ENCODE measurements around the gene LDHB. TPM values are rescaled to one million over a fixed set of nuclear protein-coding genes. Genes with fewer than 3 reads are reported as not detected.

The LDHB gene
- total and polyA plus RNA-seq, 9 of the 15 experiments (the other 6 are each of a cell fraction or from before 2014, with no cell fraction given) = 743 to 2,680 (median 968) TPM

DNA sequence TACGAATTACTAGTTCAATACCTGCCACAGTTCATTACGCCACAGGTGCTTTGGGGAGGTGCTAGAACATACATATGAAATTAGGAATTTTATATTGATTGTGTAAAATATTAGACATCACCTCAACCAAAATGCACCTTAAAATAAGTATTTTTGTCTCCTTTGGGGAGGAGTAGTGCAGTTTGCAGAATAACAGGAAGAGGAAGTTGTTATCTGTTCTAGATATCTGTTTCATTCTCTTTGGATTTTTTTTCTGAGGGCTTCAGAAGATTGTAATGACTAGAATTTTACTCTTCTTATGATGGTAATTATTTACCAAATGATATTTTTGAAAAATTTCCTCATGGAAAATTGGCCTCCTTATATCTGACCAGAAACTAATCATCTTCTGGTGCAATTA, 43.1 kb downstream of the LDHB start:
- ATAC-seq (no peak), FAIRE-seq (no peak), DNase-seq (ENCODE audit: extremely low read depth in 1 of 4, low spot score in 3 of 4) (no peak)
- no peak overlapping the region for H3K9ac ChIP-seq (ENCODE audit: insufficient read depth in 1 of 2, low read depth in 2 of 2, low read length in 2 of 2)
- no peak overlapping the region for H3K4me3 ChIP-seq
- H3K27ac ChIP-seq (ENCODE audit: extremely low read depth, low read depth, low read length) = no peak overlapping the region
- no peak overlapping the region for H3K4me2 ChIP-seq (ENCODE audit: insufficient read depth, low read length)
- H4K20me1 ChIP-seq (replicated peaks; ENCODE audit: control insufficient read depth, insufficient read depth, low read length) = no peaks in the 10 kb centered on the region
- no peaks in the 10 kb centered on the region for H3K79me2 ChIP-seq (ENCODE audit: control insufficient read depth, insufficient read depth, low read length)
- ChIA-PET CTCF (ENCODE audit: low intra/inter-chr PET ratio) (no interaction called here), POLR2A (no interaction called here)
- 33% methylated on average over 2 of the region's 2 CpGs for WGBS (ENCODE audit: insufficient coverage, low coverage, missing lambda C conversion rate)
- no peak for TF ChIP-seq ETV1 (tag; conservative IDR thresholded peaks at IDR 0.05; ENCODE audit: low read depth)
- 0 out of 2 replicates have a peak, but pooled peaks have one; percentile 19 for TF ChIP-seq GABPA (tag; conservative IDR thresholded peaks at IDR 0.05; ENCODE audit: low read depth)
- TF ChIP-seq HINFP (tag; conservative IDR thresholded peaks at IDR 0.05; ENCODE audit: low read depth) = no peak
- H3K9me3 ChIP-seq (replicated peaks; ENCODE audit: control insufficient read depth, insufficient read depth, low read depth, low read length) = no peaks in the 10 kb centered on the region
- no peaks in the 10 kb centered on the region for H3K4me1 ChIP-seq (replicated peaks in 1 of 2; ENCODE audit: control insufficient read depth in 2 of 2, insufficient read depth in 2 of 2, low read length in 2 of 2)
- H3K36me3 ChIP-seq (ENCODE audit: control insufficient read depth, insufficient read depth, low read length) = no peaks in the 10 kb centered on the region
- no peaks in the 10 kb centered on the region for H3K9me1 ChIP-seq (ENCODE audit: control insufficient read depth, insufficient read depth, low read length)
- no TSS peak for BruUV-seq (replicated peaks)
- no peaks in the 10 kb centered on the region for H3K27me3 ChIP-seq (ENCODE audit: control insufficient read depth in 2 of 2, insufficient read depth in 2 of 2, low read length in 2 of 2)
- intact Hi-C loops (cut with micrococcal nuclease) (no loop called here), in situ Hi-C loops (cut with MboI) (no loop called here)
- no peak overlapping the region for H2AFZ ChIP-seq (ENCODE audit: low read depth, low read length)

DNA sequence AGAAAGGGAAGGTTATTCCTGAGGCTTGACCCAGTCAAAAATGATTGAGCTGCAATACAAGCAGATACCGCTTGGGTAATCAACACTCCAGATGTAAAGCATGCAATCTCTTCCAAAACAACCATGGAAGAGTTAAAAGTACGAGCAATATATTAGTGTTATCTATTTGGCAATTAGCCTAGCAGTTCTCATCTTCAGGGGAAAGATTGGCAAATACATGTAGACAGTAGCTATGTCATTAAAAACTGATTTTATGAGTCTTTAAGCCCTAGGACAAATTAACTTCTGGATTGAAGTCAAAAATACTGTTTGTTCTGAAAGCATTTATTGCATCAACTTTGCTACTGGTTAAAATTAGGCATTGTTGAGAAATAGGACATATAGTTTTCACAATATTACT, 43.7 kb downstream of the LDHB start:
- in situ Hi-C loops (cut with MboI) = no loop called here
- no peak overlapping the region for H2AFZ ChIP-seq (ENCODE audit: low read depth, low read length)
- FAIRE-seq = no peak
- no peak overlapping the region for H3K27ac ChIP-seq (ENCODE audit: extremely low read depth, low read depth, low read length)
- H3K9me3 ChIP-seq (replicated peaks; ENCODE audit: control insufficient read depth, insufficient read depth, low read depth, low read length) = no peaks in the 10 kb centered on the region
- no peaks in the 10 kb centered on the region for H3K9me1 ChIP-seq (ENCODE audit: control insufficient read depth, insufficient read depth, low read length)
- ChIA-PET POLR2A (no interaction called here), CTCF (ENCODE audit: low intra/inter-chr PET ratio) (no interaction called here)
- H3K27me3 ChIP-seq (ENCODE audit: control insufficient read depth in 2 of 2, insufficient read depth in 2 of 2, low read length in 2 of 2) = no peaks in the 10 kb centered on the region
- H3K9ac ChIP-seq (ENCODE audit: insufficient read depth in 1 of 2, low read depth in 2 of 2, low read length in 2 of 2) = no peak overlapping the region
- H3K79me2 ChIP-seq (ENCODE audit: control insufficient read depth, insufficient read depth, low read length) = no peaks in the 10 kb centered on the region
- DNase-seq (ENCODE audit: extremely low read depth in 1 of 4, low spot score in 3 of 4) = peak in 2 of 4 experiments; percentile 20 to 21
- H3K4me2 ChIP-seq (ENCODE audit: insufficient read depth, low read length) = no peak overlapping the region
- 0 out of 3 replicates have a peak, but pooled peaks have one; percentile 39 for ATAC-seq
- no peaks in the 10 kb centered on the region for H4K20me1 ChIP-seq (replicated peaks; ENCODE audit: control insufficient read depth, insufficient read depth, low read length)
- no peak overlapping the region for H3K4me3 ChIP-seq
- no peaks in the 10 kb centered on the region for H3K4me1 ChIP-seq (replicated peaks in 1 of 2; ENCODE audit: control insufficient read depth in 2 of 2, insufficient read depth in 2 of 2, low read length in 2 of 2)
- no TSS peak for BruUV-seq (replicated peaks)
- intact Hi-C loops (cut with micrococcal nuclease) = no loop called here
- H3K36me3 ChIP-seq (ENCODE audit: control insufficient read depth, insufficient read depth, low read length) = no peaks in the 10 kb centered on the region
- 17% methylated on average over 2 of the region's 2 CpGs for WGBS (ENCODE audit: insufficient coverage, low coverage, missing lambda C conversion rate)
- TF ChIP-seq ZNF143 (CRISPR knock-in tag; IDR thresholded peaks at IDR 0.05) (no peak), ZNF76 (CRISPR knock-in tag; IDR thresholded peaks at IDR 0.05; ENCODE audit: borderline replicate concordance) (no peak), CCNT2 (IDR thresholded peaks at IDR 0.05; ENCODE audit: borderline replicate concordance, extremely low read depth, insufficient read length, low read depth, low read length) (no peak), ZNF3 (CRISPR knock-in tag; IDR thresholded peaks at IDR 0.05) (no peak), MTA2 (IDR thresholded peaks at IDR 0.05; ENCODE audit: low read depth) (no peak), SP2 (IDR thresholded peaks at IDR 0.05; ENCODE audit: extremely low read depth, low read depth, low read length, poor library complexity, severe bottlenecking) (no peak), TARDBP (IDR thresholded peaks at IDR 0.05) (no peak), ASH1L (IDR thresholded peaks at IDR 0.05; ENCODE audit: borderline replicate concordance, low read depth, partially characterized antibody) (no peak), HES1 (IDR thresholded peaks at IDR 0.05; ENCODE audit: low read depth) (no peak)
- TF ChIP-seq, protein P1, sequence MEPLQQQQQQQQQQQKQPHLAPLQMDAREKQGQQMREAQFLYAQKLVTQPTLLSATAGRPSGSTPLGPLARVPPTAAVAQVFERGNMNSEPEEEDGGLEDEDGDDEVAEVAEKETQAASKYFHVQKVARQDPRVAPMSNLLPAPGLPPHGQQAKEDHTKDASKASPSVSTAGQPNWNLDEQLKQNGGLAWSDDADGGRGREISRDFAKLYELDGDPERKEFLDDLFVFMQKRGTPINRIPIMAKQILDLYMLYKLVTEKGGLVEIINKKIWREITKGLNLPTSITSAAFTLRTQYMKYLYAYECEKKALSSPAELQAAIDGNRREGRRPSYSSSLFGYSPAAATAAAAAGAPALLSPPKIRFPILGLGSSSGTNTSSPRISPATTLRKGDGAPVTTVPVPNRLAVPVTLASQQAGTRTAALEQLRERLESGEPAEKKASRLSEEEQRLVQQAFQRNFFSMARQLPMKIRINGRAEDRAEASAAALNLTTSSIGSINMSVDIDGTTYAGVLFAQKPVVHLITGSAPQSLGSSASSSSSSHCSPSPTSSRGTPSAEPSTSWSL (CRISPR knock-in tag; IDR thresholded peaks at IDR 0.05; ENCODE audit: borderline replicate concordance) = no peak

Data from K562 (cell line).